ENCODE results near the gene PACSIN2.
"Not testable (repeated sequence)": the region's sequence is repeated elsewhere in the genome, so short reads cannot be mapped to it uniquely, and the experiment has no call there.

The PACSIN2 gene

GRCh38 chr22:42991010-42991651, 23.8 kb downstream of the PACSIN2 start:
- DNase-seq, result no peak

- DNase-seq, result no peak
These were observed 24.7 kb downstream of the PACSIN2 start for GRCh38 chr22:42990131-42990838.

- no peak for DNase-seq
These were observed 28.8 kb downstream of the PACSIN2 start for GRCh38 chr22:42986115-42986514.

- DNase-seq, result no peak
These were observed 29.4 kb downstream of the PACSIN2 start for GRCh38 chr22:42985531-42985905.

- no peak for DNase-seq
These were observed 30.0 kb downstream of the PACSIN2 start for GRCh38 chr22:42984814-42985530.

- no peak for DNase-seq
These were observed 30.6 kb downstream of the PACSIN2 start for GRCh38 chr22:42984397-42984796.

GRCh38 chr22:42983470-42983869, 31.5 kb downstream of the PACSIN2 start:
- no peak for DNase-seq

GRCh38 chr22:42979606-42980005, 35.3 kb downstream of the PACSIN2 start:
- no peak for DNase-seq

GRCh38 chr22:42978453-42979103, 36.4 kb downstream of the PACSIN2 start:
- no peak for DNase-seq

- DNase-seq, result no peak
These were observed 37.4 kb downstream of the PACSIN2 start for GRCh38 chr22:42977569-42977968.

- DNase-seq, result no peak
These were observed 38.6 kb downstream of the PACSIN2 start for GRCh38 chr22:42976217-42976933.

- no peak for DNase-seq
These were observed 40.7 kb downstream of the PACSIN2 start for GRCh38 chr22:42974223-42974622.

- no peak for DNase-seq
These were observed 41.4 kb downstream of the PACSIN2 start for GRCh38 chr22:42973536-42973881.

- no peak for DNase-seq
These were observed 42.1 kb downstream of the PACSIN2 start for GRCh38 chr22:42972649-42973535.

- not testable (repeated sequence) for DNase-seq
These were observed 43.5 kb downstream of the PACSIN2 start for GRCh38 chr22:42971473-42971860.

GRCh38 chr22:42970029-42970428, 44.9 kb downstream of the PACSIN2 start:
- DNase-seq, result no peak

GRCh38 chr22:42969348-42969975, 45.5 kb downstream of the PACSIN2 start:
- DNase-seq, result no peak

- no peak for DNase-seq
These were observed 47.0 kb downstream of the PACSIN2 start for GRCh38 chr22:42967933-42968332.

- DNase-seq, result no peak
These were observed 47.9 kb downstream of the PACSIN2 start for GRCh38 chr22:42967005-42967404.

- DNase-seq, result no peak
These were observed 48.5 kb downstream of the PACSIN2 start for GRCh38 chr22:42966497-42966896.

- no peak for DNase-seq
These were observed 49.8 kb downstream of the PACSIN2 start for GRCh38 chr22:42964994-42965699.

All from CD4-positive, alpha-beta T cell treated with Interleukin-17A for 4 hours (primary cell).